HG03460 (cell line): ENCODE results near the gene HNRNPC.
"Not testable (repeated sequence)": the region's sequence is repeated elsewhere in the genome, so short reads cannot be mapped to it uniquely, and the experiment has no call there.

Experiments
- ATAC-seq: cut with Tn5 transposase; IDR thresholded peaks from one replicate; pipeline ENCODE4 v1.9.1; 2021; ENCODE audit not compliant: unreplicated experiment

HNRNPC gene

GRCh38 chr14:21269252-21270046 lies at the start of gene HNRNPC:
TSS of gene HNRNPC (minus strand) at chr14:21269442. CDS start at chr14:21234193, 35,249 bp downstream.
- peak; percentile 85 for ATAC-seq

GRCh38 chr14:21317398-21317797 lies 48.2 kb upstream of the HNRNPC start:
- no peak for ATAC-seq

- ATAC-seq = no peak
These were observed 44.3 kb upstream of the HNRNPC start for GRCh38 chr14:21313512-21313911.

GRCh38 chr14:21311614-21312013 lies 42.4 kb upstream of the HNRNPC start:
- no peak for ATAC-seq

GRCh38 chr14:21309956-21310355 lies 40.7 kb upstream of the HNRNPC start:
- ATAC-seq = no peak

GRCh38 chr14:21309238-21309636 lies 40.0 kb upstream of the HNRNPC start:
- no peak for ATAC-seq

GRCh38 chr14:21308479-21309237 lies 39.4 kb upstream of the HNRNPC start:
- ATAC-seq = peak; percentile 88

GRCh38 chr14:21308132-21308478 lies 38.9 kb upstream of the HNRNPC start:
- no peak for ATAC-seq

GRCh38 chr14:21307637-21308036 lies 38.4 kb upstream of the HNRNPC start:
- ATAC-seq = no peak

GRCh38 chr14:21302836-21303140 lies 33.5 kb upstream of the HNRNPC start:
- not testable (repeated sequence) for ATAC-seq

GRCh38 chr14:21302013-21302835 lies 33.0 kb upstream of the HNRNPC start:
- no peak for ATAC-seq

GRCh38 chr14:21300892-21301291 lies 31.6 kb upstream of the HNRNPC start:
- ATAC-seq = no peak

GRCh38 chr14:21299562-21300130 lies 30.4 kb upstream of the HNRNPC start:
- no peak for ATAC-seq

GRCh38 chr14:21298358-21298757 lies 29.1 kb upstream of the HNRNPC start:
- no peak for ATAC-seq

GRCh38 chr14:21294026-21294425 lies 24.8 kb upstream of the HNRNPC start:
- not testable (repeated sequence) for ATAC-seq

- no peak for ATAC-seq
These were observed 17.9 kb upstream of the HNRNPC start for GRCh38 chr14:21287168-21287567.

GRCh38 chr14:21286516-21286915 lies 17.3 kb upstream of the HNRNPC start:
- ATAC-seq = not testable (repeated sequence)

- not testable (repeated sequence) for ATAC-seq
These were observed 12.7 kb upstream of the HNRNPC start for GRCh38 chr14:21281917-21282316.

GRCh38 chr14:21279783-21280182 lies 10.5 kb upstream of the HNRNPC start, which contains the start of gene RPGRIP1:
TSS of gene RPGRIP1 (plus strand) at chr14:21280083. CDS start at chr14:21287977, 7,894 bp downstream.
- no peak for ATAC-seq

GRCh38 chr14:21278632-21279031 lies 9.4 kb upstream of the HNRNPC start:
- ATAC-seq = no peak

- no peak for ATAC-seq
These were observed 6.1 kb upstream of the HNRNPC start for GRCh38 chr14:21275261-21275858.
